HG02840 (cell line): ENCODE measurements around the gene COL4A4.
"Not testable (repeated sequence)": the region's sequence is repeated elsewhere in the genome, so short reads cannot be mapped to it uniquely, and the experiment has no call there.

Experiments used
- ATAC-seq: cut with Tn5 transposase; IDR thresholded peaks from one replicate; pipeline ENCODE4 v1.9.1; 2021; ENCODE audit warnings: mild to moderate bottlenecking, moderate library complexity, moderate number of reproducible peaks; ENCODE audit not compliant: unreplicated experiment, low FRiP score

COL4A4 gene

GRCh38 chr2:227117852-227118251 is 46.2 kb downstream of the COL4A4 start:
- no peak for ATAC-seq

GRCh38 chr2:227117027-227117426 is 47.0 kb downstream of the COL4A4 start:
- ATAC-seq = no peak

- ATAC-seq = no peak
These were observed 48.2 kb downstream of the COL4A4 start for GRCh38 chr2:227115761-227116160.

- ATAC-seq = no peak
These were observed 56.9 kb downstream of the COL4A4 start for GRCh38 chr2:227106845-227107759.

GRCh38 chr2:227103583-227103982 is 60.4 kb downstream of the COL4A4 start:
- no peak for ATAC-seq

GRCh38 chr2:227099340-227099739 is 64.7 kb downstream of the COL4A4 start:
- no peak for ATAC-seq

- no peak for ATAC-seq
These were observed 65.9 kb downstream of the COL4A4 start for GRCh38 chr2:227098162-227098515.

- ATAC-seq = no peak
These were observed 66.4 kb downstream of the COL4A4 start for GRCh38 chr2:227097495-227098161.

GRCh38 chr2:227095346-227095745 is 68.7 kb downstream of the COL4A4 start:
- ATAC-seq = no peak

- peak; percentile 97 for ATAC-seq
These were observed 81.7 kb downstream of the COL4A4 start for GRCh38 chr2:227082286-227082685.

- no peak for ATAC-seq
These were observed 84.3 kb downstream of the COL4A4 start for GRCh38 chr2:227079726-227080125.

- not testable (repeated sequence) for ATAC-seq
These were observed 98.9 kb downstream of the COL4A4 start for GRCh38 chr2:227065065-227065464.

- ATAC-seq = no peak
These were observed 105.1 kb downstream of the COL4A4 start for GRCh38 chr2:227058888-227059399.

GRCh38 chr2:227057743-227058447 is 106.1 kb downstream of the COL4A4 start:
- no peak for ATAC-seq

GRCh38 chr2:227057060-227057459 is 106.9 kb downstream of the COL4A4 start:
- no peak for ATAC-seq

GRCh38 chr2:227054006-227054405 is 110.0 kb downstream of the COL4A4 start:
- no peak for ATAC-seq

GRCh38 chr2:227052879-227053278 is 111.1 kb downstream of the COL4A4 start:
- ATAC-seq = no peak

GRCh38 chr2:227043981-227044380 is 120.0 kb downstream of the COL4A4 start:
- no peak for ATAC-seq

- ATAC-seq = no peak
These were observed 125.3 kb downstream of the COL4A4 start for GRCh38 chr2:227038550-227039189.

- no peak for ATAC-seq
These were observed 127.5 kb downstream of the COL4A4 start for GRCh38 chr2:227036527-227036926.
